CD4-positive, alpha-beta T cell treated with Interleukin-6 at 100 ng/mL for 8 hours (primary cell): ENCODE data around the gene DAZAP1.

Experiments used
- DNase-seq: peaks from one replicate; pipeline ENCODE4 v3.0.0-alpha.2; 2020; ENCODE audit warnings: mixed read lengths, low spot score

The DAZAP1 gene

DNA sequence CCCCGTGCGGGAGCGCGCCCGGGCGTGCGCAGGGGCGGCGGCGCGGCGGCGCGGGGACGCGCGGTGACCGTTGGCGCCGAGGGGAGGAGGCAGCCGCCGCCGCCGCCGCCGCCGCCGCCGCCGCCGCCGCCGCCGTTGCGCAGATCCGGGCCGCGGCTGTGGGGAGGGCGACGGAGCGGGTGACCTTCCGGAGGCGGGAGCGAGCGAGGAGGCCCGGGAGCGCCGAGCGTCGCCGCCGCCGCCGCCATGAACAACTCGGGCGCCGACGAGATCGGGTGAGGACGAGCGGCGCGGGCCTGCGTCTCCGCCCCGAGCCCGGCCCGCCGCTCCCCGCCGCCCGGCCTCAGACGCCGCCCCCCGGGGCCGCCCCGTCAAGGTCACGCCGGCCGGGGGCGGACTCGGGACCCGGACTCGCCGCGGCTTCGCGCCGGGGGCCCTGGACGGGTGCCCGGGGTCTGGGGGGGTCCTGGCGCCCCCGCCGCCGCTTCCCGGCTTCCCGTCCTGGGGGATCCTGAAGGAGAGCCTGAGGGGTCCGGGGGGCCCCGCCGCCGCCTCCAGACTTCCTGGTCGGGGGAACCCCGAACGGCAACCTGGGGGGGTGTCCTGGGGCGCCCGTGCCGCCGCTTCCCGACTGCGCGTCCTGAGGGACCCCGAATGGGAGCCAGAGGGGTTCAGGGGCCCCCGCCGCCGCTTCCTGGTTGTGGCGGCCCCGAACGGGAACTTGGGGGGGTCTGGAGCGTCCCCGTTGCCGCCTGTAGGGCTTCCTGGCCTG, at the start of gene DAZAP1:
Gene DAZAP1 (plus strand): TSS at position 59 of the 772 bp plus-strand sequence. CDS start 188 bp downstream, at position 247.
- DNase-seq: no peak

DNA sequence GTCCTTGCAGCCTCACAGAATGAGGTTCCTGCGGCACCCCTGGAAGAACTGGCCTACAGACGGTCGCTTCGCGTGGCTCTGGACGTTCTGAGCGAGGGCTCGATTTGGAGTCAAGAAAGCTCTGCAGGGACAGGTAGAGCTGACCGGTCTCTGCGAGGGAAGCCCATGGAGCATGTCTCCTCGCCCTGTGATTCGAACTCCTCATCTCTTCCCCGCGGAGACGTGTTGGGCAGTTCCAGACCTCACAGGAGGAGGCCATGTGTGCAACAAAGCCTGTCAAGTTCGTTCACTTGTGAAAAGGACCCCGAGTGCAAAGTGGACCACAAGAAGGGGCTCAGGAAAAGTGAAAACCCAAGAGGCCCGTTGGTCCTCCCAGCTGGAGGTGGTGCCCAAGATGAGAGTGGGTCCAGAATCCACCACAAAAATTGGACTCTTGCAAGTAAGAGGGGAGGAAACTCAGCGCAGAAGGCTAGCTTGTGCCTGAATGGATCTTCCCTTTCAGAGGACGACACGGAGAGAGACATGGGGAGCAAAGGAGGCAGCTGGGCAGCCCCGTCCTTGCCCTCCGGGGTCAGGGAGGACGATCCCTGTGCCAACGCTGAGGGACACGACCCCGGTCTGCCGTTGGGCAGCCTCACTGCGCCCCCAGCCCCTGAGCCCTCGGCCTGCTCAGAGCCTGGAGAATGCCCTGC, 47.1 kb upstream of the DAZAP1 start:
- no peak for DNase-seq

DNA sequence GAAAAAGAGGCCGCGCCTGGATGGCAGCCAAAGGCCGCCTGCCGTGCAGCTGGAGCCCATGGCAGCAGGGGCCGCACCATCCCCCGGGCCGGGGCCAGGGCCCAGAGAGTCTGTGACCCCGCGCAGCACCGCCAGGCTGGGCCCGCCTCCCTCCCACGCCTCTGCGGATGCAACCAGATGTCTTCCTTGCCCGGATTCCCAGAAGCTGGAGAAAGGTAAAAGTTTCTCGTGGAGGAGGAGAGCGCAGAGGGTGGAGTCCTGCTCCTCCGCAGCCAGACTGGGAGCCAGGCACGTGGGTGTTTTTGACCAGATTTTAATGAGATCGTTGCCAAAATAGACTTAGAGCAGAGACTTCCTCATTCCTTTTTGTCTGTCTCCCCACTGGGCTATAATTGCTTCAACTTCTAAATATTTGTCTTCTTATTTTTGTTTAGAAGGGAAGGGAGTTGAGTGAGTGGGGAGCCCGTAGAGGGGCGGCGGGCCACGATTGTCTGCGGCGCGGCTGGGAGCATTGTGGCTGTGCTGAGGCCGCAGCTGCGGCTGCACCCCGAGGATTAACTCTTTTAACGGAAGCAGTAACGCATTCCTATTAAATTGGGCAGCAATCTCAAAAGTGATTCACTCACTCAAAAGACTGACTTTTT, 46.4 kb upstream of the DAZAP1 start:
- no peak for DNase-seq

DNA sequence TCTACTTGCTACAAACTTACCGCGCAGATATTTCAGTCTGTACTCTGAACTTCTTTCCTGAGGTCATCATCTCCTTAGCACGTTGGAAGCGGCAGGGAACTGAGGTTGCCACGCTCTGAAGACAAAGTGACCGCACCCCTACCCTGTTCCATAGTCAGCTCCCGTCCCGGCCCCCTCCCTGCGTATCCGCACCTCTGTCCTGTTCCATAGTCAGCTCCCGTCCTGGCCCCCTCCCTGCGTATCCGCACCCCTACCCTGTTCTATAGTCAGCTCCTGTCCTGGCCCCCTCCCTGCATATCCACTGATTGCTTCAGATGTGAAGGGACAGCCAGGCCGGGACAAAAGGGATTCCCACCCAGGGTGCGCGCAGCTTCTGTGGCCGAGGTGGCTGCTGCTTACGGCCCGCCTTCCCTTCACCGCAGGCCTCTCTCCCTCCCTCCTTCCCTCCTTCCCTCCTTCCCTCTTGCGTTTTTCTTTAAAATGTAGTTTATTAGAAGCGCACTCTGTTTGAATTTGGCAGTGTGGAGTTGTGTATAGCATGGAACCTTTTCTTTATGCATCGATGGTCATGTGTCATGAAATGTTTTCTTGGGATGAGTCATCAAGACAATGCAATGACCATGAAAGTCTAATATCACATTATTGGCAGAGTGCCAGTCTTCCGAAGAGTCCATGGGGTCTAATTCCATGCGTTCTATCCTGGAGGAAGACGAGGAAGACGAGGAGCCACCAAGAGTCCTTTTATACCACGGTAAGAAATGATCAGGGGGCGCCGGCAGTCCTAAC, 45.6 kb upstream of the DAZAP1 start:
- no peak for DNase-seq

DNA sequence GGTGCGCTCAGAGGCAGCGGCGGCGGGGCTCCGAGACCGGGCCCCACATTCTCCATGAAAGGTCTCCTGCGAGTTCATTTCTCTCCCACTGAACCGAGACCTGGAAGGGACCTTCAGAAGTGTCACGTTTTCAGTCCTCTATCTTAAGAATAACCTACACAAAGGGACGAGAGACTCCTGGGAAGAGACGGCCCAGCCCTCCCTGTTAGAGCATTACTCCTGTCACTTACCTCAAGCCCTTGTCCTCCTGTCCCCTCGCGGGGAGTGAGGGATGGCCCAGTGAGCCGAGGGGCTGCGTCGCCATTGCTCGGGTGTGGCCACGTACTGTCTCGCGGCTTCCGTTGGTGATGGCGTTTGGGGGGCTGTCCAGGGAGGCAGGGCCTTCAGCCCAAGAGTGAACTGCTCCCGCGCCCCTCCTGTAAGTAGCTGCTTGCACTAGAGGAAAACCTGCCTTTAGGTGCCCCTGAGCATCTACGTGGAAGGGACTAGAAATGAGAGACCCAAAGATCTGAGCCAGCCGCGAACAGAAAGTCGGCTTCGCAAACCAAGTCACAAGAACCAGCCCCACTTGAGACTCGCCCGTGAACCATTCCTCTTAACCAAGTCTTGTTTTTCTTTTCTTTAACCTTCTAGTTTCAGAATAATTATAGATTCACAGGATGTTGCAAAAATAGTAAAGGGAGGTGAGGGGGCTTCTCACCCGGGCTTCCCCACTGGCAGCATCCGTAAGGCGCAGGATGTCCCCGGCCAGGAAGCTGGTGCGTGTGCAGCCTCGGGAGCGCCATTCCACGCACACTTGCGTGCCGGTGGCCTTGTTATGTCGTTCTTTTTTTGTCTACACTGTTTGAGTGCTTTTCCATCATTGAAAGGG, 44.8 kb upstream of the DAZAP1 start:
- no peak for DNase-seq

DNA sequence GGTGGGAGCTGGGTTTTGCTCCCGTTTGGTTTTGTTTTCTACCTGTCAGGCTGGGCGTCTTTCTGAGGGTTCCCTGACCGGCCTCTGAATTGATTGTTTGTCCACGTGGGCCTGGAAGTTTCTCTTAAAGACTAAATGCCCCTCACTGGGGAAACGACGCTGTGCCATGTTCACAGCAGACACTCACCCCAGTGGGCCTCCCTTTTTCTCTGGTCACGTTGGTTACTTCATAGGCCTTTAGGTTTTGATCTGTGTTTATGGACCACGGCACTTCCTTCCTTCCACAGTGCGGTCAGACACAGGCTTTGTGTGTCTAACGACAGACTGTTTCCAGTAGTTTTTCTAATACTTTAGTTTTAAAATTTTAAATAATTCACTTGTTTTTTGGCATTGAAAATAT, 43.8 kb upstream of the DAZAP1 start:
- peak; percentile 32 for DNase-seq

DNA sequence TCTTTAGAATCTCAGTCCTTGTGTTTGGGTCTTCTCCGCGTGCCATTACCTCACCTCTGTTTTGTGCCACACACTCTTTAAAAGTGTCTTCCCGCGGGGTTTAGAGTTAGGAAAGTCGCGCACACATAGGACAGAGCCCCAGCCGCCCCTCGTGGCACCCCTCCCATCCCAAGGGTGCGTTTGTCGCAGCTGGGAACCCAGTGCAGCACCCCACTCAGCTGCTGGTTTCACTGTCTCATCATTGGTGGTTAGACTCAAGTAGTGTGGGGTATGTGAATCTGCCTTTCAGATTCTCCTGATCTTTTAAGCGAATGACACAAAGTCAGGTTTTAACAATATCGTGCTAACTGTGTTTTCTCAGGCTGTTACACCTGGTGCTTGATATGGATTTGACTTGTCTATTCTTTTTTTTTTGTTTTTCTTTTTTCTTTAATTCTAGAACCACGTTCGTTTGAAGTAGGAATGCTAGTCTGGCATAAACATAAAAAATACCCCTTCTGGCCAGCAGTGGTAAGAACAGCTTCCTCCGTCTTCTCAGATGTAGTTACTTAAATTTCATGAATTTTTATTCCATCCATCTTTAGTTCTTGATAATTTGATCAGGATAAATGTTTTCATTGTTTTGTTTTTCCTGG, 43.2 kb upstream of the DAZAP1 start:
- no peak for DNase-seq

DNA sequence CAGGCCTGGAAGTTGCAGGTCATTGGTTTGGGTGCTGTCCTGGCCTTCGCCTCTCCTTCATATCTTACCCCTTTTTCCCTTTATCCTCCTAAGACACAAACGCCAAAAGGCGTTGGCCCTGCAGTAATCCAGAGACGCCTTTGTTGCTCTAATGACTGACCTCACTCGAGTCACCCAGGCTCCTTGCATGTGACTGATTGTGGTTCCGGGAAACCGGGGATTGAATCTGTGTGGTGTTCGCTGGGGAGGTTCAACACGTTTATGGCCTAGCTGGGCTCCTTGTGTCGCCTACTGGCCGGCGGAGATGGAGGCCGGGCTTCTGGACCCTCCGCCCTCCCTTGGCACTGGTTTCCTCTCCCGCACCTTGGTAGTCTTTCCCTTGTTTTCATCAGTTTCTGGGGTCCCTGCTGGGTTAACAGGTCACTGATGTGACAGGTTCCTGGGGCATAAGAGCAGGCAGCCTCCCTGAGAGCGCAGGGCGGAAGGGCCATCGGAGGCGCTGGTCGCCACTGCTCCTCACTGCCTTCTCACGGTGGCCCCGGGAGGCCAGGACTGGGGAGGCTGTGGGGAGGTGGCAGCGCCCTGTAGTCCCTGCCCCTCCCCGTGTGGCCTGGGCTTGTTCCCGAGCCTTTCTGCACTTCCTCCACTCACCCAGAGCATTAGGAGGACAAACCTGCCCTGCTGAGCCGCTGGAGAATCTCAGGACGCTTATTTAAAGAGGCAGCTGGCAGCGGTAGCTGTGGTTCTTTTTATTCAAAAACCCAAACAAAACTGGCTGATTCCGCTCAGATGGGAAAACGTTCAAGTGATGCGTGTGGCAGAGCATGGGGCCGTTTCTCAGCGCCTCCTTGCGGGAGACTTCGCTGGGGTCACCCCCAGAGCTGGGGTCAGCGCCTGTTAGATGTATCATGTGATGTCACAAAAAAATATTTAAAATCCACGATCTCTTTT, 41.8 kb upstream of the DAZAP1 start:
- no peak for DNase-seq

DNA sequence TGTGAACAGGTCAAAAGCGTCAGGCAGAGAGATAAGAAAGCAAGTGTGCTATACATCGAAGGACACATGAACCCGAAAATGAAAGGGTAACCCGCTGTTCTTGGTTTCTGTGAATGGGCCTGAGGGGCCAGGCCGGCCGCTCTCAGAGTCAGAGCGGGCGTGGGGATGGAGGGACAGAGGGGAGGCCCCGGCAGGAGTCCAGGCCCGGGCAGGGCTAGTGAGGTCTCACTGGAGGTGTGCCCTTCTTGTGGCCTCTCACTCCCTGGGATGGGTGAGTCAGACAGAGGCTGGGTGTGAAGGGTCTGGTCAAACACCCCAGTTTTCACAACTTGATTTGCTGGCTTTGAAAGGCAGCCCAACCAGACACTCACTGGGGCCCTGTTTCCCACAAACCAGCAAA, 41.1 kb upstream of the DAZAP1 start:
- no peak for DNase-seq

DNA sequence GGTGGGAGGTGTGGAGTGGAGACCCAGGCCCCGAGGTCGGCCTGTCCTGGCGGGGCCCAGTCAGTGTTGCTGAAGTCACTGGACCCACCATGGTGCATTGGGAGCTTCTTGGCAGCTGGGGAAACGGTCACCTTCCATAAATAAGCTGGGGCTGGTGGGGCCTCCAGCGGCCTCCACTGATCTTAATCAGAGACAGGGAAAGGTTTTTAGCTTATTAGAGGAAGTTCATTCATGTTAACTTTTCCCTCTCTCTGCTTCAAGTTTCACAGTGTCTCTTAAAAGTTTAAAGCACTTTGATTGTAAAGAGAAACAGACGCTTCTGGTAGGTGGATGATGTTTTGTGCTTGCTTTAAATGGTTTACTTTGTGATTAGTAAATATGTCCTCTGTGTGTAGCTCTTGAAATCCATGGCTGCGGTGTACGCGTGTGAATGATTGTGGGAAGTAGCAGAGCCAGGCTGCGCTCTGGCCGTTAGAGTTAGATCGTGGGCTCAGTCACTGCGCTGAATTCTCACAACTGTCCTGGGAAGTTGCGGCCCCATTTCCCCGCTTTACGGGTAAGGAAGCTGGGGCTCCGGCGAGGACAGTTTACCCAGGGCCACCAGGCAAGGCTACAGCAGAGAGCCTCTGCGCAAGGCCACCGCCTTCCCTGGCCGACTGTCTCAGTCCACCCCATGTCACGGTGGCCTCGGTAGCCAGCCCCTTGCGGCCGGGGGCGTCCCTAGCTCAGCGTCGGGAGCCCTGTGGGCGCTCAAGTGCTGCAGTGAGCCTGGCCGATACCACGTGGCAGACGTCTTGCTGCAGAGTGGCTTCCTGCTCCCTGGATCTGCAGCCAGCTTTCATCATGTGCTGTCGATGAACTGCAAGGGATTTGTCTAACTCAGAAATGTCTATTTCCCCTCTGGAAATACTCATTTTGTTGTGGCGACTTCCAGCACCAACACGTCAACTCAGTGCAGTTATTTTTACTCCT, 40.2 kb upstream of the DAZAP1 start:
- DNase-seq: no peak

DNA sequence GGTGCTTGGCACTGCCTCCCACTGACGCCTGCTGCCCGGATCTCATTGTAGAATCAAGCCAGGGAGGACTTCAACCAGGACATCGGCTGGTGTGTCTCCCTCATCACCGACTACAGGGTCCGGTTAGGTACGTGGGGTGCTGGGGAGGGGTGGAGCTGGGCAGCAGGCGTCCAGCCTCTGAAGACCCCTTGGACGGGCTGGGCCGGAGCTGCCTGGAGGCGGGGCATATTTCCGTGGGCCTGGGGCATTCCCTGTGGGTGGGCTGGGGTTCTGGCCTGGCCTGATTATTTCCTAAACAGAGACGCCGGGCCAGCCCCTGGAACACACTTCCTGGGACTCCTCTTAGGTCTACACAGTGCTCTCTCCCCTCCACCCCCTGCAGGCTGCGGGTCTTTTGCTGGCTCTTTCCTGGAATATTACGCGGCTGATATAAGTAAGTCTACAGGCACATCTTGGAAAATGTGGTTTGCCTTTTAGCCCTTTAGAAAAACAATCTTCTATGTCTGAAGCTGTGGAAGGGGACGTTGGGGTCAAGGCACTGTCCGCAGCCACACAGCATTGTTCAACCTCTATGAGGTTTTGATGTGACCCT, 38.1 kb upstream of the DAZAP1 start:
- DNase-seq: no peak

DNA sequence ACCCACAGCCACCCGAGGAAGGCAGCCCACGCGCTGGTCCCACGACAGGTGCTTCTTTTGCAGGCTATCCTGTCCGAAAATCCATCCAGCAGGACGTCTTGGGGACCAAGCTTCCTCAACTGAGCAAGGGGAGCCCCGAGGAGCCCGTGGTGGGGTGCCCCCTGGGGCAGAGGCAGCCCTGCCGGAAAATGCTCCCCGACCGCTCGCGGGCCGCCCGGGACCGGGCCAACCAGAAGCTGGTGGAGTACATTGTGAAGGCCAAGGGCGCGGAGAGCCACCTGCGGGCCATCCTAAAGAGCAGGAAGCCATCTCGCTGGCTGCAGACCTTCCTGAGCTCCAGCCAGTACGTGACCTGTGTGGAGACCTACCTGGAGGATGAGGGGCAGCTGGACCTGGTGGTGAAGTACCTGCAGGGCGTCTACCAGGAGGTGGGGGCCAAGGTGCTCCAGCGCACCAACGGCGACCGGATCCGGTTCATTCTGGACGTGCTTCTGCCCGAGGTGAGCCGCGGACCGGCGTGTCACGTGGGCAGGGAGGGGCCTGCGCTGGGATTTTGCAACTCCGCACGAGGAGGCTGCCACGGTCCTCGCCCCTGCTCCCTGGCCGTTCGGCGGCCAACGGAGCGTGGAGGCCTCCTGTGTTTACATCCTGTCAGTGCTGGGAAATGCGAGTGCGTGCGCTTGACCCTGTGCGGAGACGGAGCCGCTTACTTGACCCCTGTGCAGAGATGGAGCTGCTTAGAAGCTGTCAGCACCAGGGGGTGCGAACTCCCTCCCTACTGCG, 36.6 kb upstream of the DAZAP1 start:
- DNase-seq: no peak

DNA sequence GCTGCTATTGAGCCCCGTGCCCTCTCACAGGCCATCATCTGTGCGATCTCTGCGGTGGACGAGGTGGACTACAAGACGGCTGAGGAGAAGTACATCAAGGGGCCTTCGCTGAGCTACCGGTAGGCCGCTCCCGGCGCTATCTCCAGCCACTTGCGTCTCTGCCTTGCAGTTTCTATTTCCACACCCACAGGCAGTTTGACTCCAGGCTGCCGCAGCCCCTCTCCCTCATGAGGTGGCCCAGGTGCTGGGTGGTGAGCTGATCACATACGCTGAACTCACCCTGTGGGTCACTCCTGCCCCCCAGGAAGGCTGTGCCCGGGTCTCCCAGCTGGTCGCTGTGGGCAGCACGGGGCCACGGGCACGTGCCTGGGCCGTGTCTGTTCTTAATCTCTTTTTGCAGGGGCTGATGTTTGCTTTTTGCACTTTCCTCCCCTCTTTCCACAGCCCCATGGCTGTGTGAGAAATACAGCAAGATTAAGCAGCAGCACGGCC, 34.3 kb upstream of the DAZAP1 start:
- no peak for DNase-seq

DNA sequence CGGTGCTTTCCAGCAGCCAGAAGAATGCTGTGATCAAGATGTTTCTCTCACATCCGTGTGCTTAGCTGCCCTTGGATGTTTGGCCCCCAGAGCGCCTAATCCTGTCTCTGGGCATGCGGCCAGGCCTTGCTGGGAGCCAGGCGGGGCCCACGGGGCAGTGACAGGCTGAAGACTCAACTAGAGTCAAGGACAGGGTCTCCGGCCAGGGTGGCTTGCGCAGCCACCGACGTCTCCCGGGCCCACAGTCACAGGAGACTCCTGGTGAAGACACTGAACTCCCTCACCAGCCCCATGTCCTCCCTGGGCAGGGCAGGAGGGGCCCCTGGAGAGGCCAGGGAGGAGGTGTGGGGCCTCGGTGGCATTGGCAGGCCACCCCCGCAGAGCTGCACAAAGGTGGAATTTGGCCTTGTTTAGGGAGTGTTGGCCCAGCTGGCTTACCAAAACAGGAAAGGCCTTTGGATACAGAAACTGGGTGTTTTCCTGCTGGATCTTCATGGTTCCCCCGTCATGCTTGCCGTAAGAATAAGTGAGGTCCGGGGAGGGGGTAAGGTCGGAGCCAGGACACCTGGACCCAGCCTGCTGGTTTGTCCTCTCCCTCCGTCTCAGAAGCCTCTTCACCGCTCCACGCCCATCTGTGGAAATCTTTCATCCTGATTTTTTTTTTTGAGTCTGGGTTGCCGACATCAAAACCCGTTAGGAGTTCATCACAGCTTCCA, 33.7 kb upstream of the DAZAP1 start:
- DNase-seq: no peak

DNA sequence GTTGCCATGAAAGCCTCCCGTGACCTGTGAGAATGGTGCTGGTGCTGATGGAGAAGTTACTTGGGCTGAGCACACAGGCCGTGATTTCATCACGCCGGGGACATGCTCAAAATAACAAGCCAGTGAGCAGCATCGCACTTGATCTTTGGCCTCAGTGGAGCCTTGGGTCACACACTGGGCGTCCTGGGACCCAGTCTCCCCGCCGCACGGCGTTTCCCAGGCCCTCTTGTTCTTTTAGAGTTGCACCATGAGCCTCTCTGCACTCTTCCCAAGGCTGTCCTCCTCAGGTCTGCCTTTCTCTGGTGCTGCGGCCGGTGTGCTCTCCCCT, 33.2 kb upstream of the DAZAP1 start:
- no peak for DNase-seq

DNA sequence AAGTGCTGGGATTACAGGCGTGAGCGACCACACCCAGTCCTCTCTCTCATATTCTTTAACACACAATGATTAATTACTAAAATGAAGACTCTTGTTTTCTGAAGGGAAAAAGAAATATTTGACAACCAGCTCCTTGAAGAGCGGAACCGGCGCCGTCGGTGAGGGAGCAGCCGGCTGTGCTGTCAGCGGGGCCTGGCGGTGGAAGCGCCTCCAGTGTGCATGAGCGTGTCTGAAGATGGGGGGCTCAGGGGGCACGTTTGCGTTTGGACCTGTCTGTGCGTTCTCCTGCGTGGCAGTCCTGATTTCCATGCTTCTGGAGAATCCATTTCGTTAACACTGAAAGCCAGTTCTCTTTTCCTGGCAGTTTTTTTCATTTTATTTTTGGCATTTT, 31.0 kb upstream of the DAZAP1 start:
- no peak for DNase-seq
